ENCODE measurements around the gene TMTC1.

DNA sequence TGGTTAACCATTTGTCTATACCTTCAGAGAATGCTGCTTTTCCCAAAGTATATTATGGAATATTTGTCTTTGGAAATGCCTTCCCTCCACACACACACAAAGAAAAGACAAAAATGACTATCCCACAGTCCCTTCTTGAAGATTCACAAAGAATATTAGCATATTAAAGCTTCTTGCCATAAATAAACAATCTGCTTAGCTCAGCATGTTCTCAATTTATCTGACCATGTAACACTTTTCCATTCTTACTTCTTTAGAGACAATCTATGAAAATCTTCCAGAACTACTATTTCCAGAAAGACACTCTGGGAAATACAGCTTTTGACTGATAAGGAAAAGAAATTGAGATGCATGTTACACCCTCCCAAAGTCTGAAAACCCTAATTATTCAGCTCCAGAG is 227.4 kb downstream of the TMTC1 start:
- TF ChIP-seq, protein P1, sequence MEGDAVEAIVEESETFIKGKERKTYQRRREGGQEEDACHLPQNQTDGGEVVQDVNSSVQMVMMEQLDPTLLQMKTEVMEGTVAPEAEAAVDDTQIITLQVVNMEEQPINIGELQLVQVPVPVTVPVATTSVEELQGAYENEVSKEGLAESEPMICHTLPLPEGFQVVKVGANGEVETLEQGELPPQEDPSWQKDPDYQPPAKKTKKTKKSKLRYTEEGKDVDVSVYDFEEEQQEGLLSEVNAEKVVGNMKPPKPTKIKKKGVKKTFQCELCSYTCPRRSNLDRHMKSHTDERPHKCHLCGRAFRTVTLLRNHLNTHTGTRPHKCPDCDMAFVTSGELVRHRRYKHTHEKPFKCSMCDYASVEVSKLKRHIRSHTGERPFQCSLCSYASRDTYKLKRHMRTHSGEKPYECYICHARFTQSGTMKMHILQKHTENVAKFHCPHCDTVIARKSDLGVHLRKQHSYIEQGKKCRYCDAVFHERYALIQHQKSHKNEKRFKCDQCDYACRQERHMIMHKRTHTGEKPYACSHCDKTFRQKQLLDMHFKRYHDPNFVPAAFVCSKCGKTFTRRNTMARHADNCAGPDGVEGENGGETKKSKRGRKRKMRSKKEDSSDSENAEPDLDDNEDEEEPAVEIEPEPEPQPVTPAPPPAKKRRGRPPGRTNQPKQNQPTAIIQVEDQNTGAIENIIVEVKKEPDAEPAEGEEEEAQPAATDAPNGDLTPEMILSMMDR (conservative IDR thresholded peaks at IDR 0.05): no peak
- no peak for TF ChIP-seq EZH2 (IDR thresholded peaks at IDR 0.05; ENCODE audit: low read depth)
